Endodermal cell (in vitro differentiated cells): ENCODE data around the gene SYNPR. TPM values are rescaled to one million over a fixed set of nuclear protein-coding genes. Genes with fewer than 3 reads are reported as not detected.

Source experiments
- DNase-seq: peaks from one replicate; pipeline ENCODE4 v3.0.0-alpha.2; 2017
- H3K27ac ChIP-seq: 2 replicates; pipeline ENCODE4 v1.5.1; 2013; ENCODE audit warnings: mild to moderate bottlenecking, low read depth, low read length, moderate library complexity
- H3K27me3 ChIP-seq: 2 replicates; pipeline ENCODE4 v1.6.1; 2013; ENCODE audit warnings: mild to moderate bottlenecking, low read length, moderate library complexity; ENCODE audit not compliant: insufficient read depth, control insufficient read depth, poor library complexity, severe bottlenecking
- H3K36me3 ChIP-seq: 2 replicates; pipeline ENCODE4 v1.7.0; 2013; ENCODE audit warnings: mild to moderate bottlenecking, low read length, moderate library complexity; ENCODE audit not compliant: control insufficient read depth, insufficient read depth
- H3K4me1 ChIP-seq: one replicate; pipeline ENCODE4 v1.7.0; 2013; ENCODE audit warnings: low read length; ENCODE audit not compliant: control insufficient read depth, insufficient read depth
- H3K4me3 ChIP-seq: 2 replicates; pipeline ENCODE4 v1.5.1; 2013; ENCODE audit warnings: mild to moderate bottlenecking, low read length, moderate library complexity
- H3K9ac ChIP-seq: 2 replicates; pipeline ENCODE4 v1.6.1; 2013; ENCODE audit warnings: mild to moderate bottlenecking, low read length, moderate library complexity; ENCODE audit not compliant: poor library complexity, severe bottlenecking; ENCODE audit errors: extremely low read depth
- H3K9me3 ChIP-seq: 2 replicates; pipeline ENCODE4 v1.6.1; 2013; ENCODE audit warnings: mild to moderate bottlenecking, low read length, moderate library complexity; ENCODE audit not compliant: control insufficient read depth
- H3K27ac Mint-ChIP-seq: 2 replicates; pipeline ENCODE4 v1.8.0; 2020; ENCODE audit warnings: mixed read lengths
- H3K27me3 Mint-ChIP-seq: 2 replicates; pipeline ENCODE4 v1.8.0; 2021; ENCODE audit warnings: mild to moderate bottlenecking, mixed read lengths; ENCODE audit not compliant: insufficient read depth
- H3K36me3 Mint-ChIP-seq: 2 replicates; pipeline ENCODE4 v1.8.0; 2020; ENCODE audit warnings: low read depth, mixed read lengths
- H3K4me1 Mint-ChIP-seq: 2 replicates; pipeline ENCODE4 v1.8.0; 2020; ENCODE audit warnings: mixed read lengths
- H3K4me3 Mint-ChIP-seq: 2 replicates; pipeline ENCODE4 v1.8.0; 2020; ENCODE audit warnings: mild to moderate bottlenecking, moderate library complexity, mixed read lengths
- H3K9me3 Mint-ChIP-seq: 2 replicates; pipeline ENCODE4 v1.8.0; 2020; ENCODE audit warnings: mild to moderate bottlenecking, mixed read lengths
- CTCF ChIP-seq: fragments of 200-600 bp; sonication (generic); conservative IDR thresholded peaks from 2 replicates; pipeline ENCODE4 v1.5.0; 2021; ENCODE audit warnings: antibody characterized with exemption, mild to moderate bottlenecking
- WGBS, 2 experiments: methylation state at CpG; one replicate each; pipeline versions ENCODE4 v1.1.5 to v1.1.7; 2013; ENCODE audit warnings: missing lambda C conversion rate in 2 of 2, mixed read lengths in 1 of 2; ENCODE audit not compliant: insufficient coverage in 1 of 2, insufficient read length in 1 of 2; 5-methylcytosine and 5-hydroxymethylcytosine counted together
- total RNA-seq, 2 donors: library from RNA; stranded (reverse); fragmentation: NEBNext Ultra II Directional in 1 of 2; extraction: Animal tissue kit (Norgen Biotek cat#: 25700) in 1 of 2; gene quantifications; 2 replicates in 1 of 2; 3 replicates in 1 of 2; pipeline ENCODE4 v1.2.1, GENCODE V29; 2021

SYNPR gene
- total RNA-seq, 2 donors from 2014 or later, result not detected

DNA sequence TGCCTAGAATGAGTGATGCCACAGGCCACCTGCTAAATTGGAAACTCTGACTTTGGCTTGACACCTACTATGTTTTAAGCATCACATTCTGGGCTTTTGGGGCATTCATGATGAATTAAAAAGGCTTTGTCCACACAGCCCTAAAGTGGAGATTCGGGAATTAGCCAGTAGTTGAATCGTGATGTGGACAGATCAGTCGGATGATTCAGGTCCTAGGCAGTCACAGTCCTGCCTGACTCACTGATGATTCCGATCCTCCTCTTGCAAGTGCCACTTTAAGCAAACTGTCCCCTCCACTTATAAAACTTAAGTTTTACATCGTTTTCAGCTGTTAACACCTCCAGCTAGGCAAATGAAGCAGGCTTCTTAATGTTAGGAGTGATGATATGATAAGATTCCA, 75.3 kb downstream of the SYNPR start:
- Histone ChIP-seq H3K27ac (no peak overlapping the region), H3K9ac (no peak overlapping the region), H3K9me3 (peaks cover 23% of the 10 kb centered on the region), H3K4me1 (peaks cover 7% of the 10 kb centered on the region), H3K36me3 (no peaks in the 10 kb centered on the region), H3K27me3 (no peaks in the 10 kb centered on the region), H3K4me3 (no peak overlapping the region)
- peaks cover 15% of the 10 kb centered on the region for H3K9me3 Mint-ChIP-seq
- no peak for TF ChIP-seq CTCF
- H3K4me3 Mint-ChIP-seq, result no peak overlapping the region
- no peak for DNase-seq
- H3K27me3 Mint-ChIP-seq, result peaks cover 7% of the 10 kb centered on the region
- whole genome bisulfite sequencing, 2 experiments, result 89 to 92% methylated on average over 3 to 5 of the region's 5 CpGs
- peaks cover 13% of the 10 kb centered on the region for H3K4me1 Mint-ChIP-seq
- H3K27ac Mint-ChIP-seq, result no peak overlapping the region
- H3K36me3 Mint-ChIP-seq, result peaks cover 2% of the 10 kb centered on the region

- H3K27me3 ChIP-seq, result no peaks in the 10 kb centered on the region
- no peak overlapping the region for H3K9ac ChIP-seq
- Mint-ChIP-seq H3K27me3 (peaks cover 7% of the 10 kb centered on the region), H3K9me3 (peaks cover 19% of the 10 kb centered on the region), H3K4me1 (peaks cover 13% of the 10 kb centered on the region), H3K36me3 (peaks cover 2% of the 10 kb centered on the region), H3K4me3 (no peak overlapping the region), H3K27ac (no peak overlapping the region)
- no peak overlapping the region for H3K27ac ChIP-seq
- peaks cover 25% of the 10 kb centered on the region for H3K9me3 ChIP-seq
- no peak overlapping the region for H3K4me3 ChIP-seq
- no peaks in the 10 kb centered on the region for H3K36me3 ChIP-seq
- DNase-seq, result no peak
- H3K4me1 ChIP-seq, result peaks cover 7% of the 10 kb centered on the region
- TF ChIP-seq CTCF, result no peak
- 93 to 100% methylated on average over 1 of the region's 1 CpG for WGBS, 2 experiments
Observed at GRCh38 chr3:63354160-63354559, 76.1 kb downstream of the SYNPR start.

GRCh38 chr3:63355809-63356208, 77.7 kb downstream of the SYNPR start:
- Mint-ChIP-seq H3K4me3 (no peak overlapping the region), H3K27me3 (peaks cover 7% of the 10 kb centered on the region), H3K9me3 (peaks cover 19% of the 10 kb centered on the region), H3K36me3 (peaks cover 2% of the 10 kb centered on the region), H3K4me1 (peaks cover 13% of the 10 kb centered on the region), H3K27ac (no peak overlapping the region)
- Histone ChIP-seq H3K27me3 (no peaks in the 10 kb centered on the region), H3K4me1 (peaks cover 2% of the 10 kb centered on the region), H3K4me3 (no peak overlapping the region), H3K9me3 (peaks cover 25% of the 10 kb centered on the region), H3K36me3 (no peaks in the 10 kb centered on the region), H3K27ac (no peak overlapping the region), H3K9ac (no peak overlapping the region)
- no peak for TF ChIP-seq CTCF
- DNase-seq, result no peak
- WGBS, 2 experiments, result 91% methylated on average over 2 of the region's 2 CpGs; no CpG with 5 or more reads in 1 of the 2 experiments
